HepG2 (cell line): ENCODE measurements around the gene FGF23.

ENCODE experiments used
- DPF2 ChIP-seq: sonication (generic); formaldehyde crosslinking; IDR thresholded peaks from 2 replicates; pipeline ENCODE4 v1.4.0; 2020; ENCODE audit warnings: mild to moderate bottlenecking, low read depth, missing genetic modification reagents, borderline replicate concordance
- EP300 ChIP-seq, 3 experiments: sonication (generic) in 1 of 3; formaldehyde crosslinking in 1 of 3; IDR thresholded peaks; 2 replicates each; pipeline versions ENCODE4 v1.5.1 to v1.6.1; 2011 to 2020; ENCODE audit warnings: low read depth in 2 of 3, low read length in 2 of 3, borderline replicate concordance in 1 of 3, improper control_type of control experiment in 1 of 3, mild to moderate bottlenecking in 1 of 3, missing genetic modification reagents in 1 of 3, moderate library complexity in 1 of 3
- KDM1A ChIP-seq: IDR thresholded peaks from 2 replicates; pipeline ENCODE4 v1.6.1; 2016; ENCODE audit warnings: missing compliant biosample characterization
- NR3C1 ChIP-seq: sonication (generic); formaldehyde crosslinking; IDR thresholded peaks from 2 replicates; pipeline ENCODE4 v1.4.0; 2020; ENCODE audit warnings: missing genetic modification reagents
- PCBP2 ChIP-seq: fragments of 200-400 bp; formaldehyde crosslinking; optimal IDR thresholded peaks from 2 replicates; pipeline ENCODE3; 2018; ENCODE audit warnings: low read length, low read depth; ENCODE audit not compliant: poor library complexity, severe bottlenecking
- SMAD9 ChIP-seq: sonication (generic); formaldehyde crosslinking; IDR thresholded peaks from 2 replicates; pipeline ENCODE4 v1.5.1; 2020; ENCODE audit warnings: mild to moderate bottlenecking, missing genetic modification reagents
- ZMYM4 ChIP-seq: sonication (generic); formaldehyde crosslinking; IDR thresholded peaks from 2 replicates; pipeline ENCODE4 v1.8.1; 2023; ENCODE audit warnings: mild to moderate bottlenecking, missing genetic modification reagents
- ZNF3 ChIP-seq: IDR thresholded peaks from 2 replicates; pipeline ENCODE4 v1.7.0; 2017; ENCODE audit warnings: inconsistent platforms
- ZNF468 ChIP-seq: sonication (generic); formaldehyde crosslinking; IDR thresholded peaks from 2 replicates; pipeline ENCODE4 v1.8.0; 2022; ENCODE audit warnings: mild to moderate bottlenecking, moderate library complexity, missing genetic modification reagents
- TF ChIP-seq, protein P1 (sequence below): sonication (generic); formaldehyde crosslinking; IDR thresholded peaks from 2 replicates; pipeline ENCODE4 v1.4.0; 2020; ENCODE audit warnings: missing genetic modification reagents, borderline replicate concordance
- TF ChIP-seq, protein P2 (sequence below): sonication (generic); formaldehyde crosslinking; conservative IDR thresholded peaks from 2 replicates; pipeline ENCODE4 v1.4.0; 2020; ENCODE audit warnings: missing genetic modification reagents
- TF ChIP-seq, protein P3 (sequence below): sonication (generic); formaldehyde crosslinking; IDR thresholded peaks from 2 replicates; pipeline ENCODE4 v1.4.0; 2020; ENCODE audit warnings: missing genetic modification reagents, borderline replicate concordance

DNA sequence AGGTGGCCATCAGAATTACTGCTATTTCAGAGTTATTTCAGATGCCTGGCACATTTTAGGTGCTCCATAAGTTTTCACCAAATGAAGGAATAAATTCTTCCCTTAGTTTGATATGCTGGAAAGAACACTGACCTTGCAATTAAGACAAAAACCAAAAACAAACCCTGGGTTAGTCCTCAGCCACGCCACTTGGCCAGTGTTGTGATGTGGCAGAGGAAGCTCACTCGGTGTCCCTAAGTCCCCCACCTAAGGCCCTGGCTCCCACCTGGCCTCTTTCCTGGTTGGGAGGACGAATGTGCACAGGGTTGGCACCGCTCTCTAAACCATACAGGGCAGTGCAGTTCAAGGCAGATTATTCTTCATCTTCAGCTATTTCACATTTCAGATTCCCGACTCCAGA, 13.7 kb upstream of the FGF23 start:
- TF ChIP-seq KDM1A (no peak), NR3C1 (CRISPR knock-in tag) (no peak), ZNF468 (CRISPR knock-in tag) (no peak), ZMYM4 (no peak), SMAD9 (CRISPR knock-in tag) (no peak), DPF2 (no peak), EP300 (IDR thresholded peaks at IDR 0.05; ENCODE audit: low read depth in 2 of 2, low read length in 2 of 2) (no peak), EP300 (CRISPR knock-in tag; IDR thresholded peaks at IDR 0.05; ENCODE audit: borderline replicate concordance) (no peak), PCBP2 (no peak), ZNF3 (CRISPR knock-in tag) (no peak)
- TF ChIP-seq, protein P1, sequence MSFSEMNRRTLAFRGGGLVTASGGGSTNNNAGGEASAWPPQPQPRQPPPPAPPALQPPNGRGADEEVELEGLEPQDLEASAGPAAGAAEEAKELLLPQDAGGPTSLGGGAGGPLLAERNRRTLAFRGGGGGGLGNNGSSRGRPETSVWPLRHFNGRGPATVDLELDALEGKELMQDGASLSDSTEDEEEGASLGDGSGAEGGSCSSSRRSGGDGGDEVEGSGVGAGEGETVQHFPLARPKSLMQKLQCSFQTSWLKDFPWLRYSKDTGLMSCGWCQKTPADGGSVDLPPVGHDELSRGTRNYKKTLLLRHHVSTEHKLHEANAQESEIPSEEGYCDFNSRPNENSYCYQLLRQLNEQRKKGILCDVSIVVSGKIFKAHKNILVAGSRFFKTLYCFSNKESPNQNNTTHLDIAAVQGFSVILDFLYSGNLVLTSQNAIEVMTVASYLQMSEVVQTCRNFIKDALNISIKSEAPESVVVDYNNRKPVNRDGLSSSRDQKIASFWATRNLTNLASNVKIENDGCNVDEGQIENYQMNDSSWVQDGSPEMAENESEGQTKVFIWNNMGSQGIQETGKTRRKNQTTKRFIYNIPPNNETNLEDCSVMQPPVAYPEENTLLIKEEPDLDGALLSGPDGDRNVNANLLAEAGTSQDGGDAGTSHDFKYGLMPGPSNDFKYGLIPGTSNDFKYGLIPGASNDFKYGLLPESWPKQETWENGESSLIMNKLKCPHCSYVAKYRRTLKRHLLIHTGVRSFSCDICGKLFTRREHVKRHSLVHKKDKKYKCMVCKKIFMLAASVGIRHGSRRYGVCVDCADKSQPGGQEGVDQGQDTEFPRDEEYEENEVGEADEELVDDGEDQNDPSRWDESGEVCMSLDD (CRISPR knock-in tag): no peak
- TF ChIP-seq, protein P2, sequence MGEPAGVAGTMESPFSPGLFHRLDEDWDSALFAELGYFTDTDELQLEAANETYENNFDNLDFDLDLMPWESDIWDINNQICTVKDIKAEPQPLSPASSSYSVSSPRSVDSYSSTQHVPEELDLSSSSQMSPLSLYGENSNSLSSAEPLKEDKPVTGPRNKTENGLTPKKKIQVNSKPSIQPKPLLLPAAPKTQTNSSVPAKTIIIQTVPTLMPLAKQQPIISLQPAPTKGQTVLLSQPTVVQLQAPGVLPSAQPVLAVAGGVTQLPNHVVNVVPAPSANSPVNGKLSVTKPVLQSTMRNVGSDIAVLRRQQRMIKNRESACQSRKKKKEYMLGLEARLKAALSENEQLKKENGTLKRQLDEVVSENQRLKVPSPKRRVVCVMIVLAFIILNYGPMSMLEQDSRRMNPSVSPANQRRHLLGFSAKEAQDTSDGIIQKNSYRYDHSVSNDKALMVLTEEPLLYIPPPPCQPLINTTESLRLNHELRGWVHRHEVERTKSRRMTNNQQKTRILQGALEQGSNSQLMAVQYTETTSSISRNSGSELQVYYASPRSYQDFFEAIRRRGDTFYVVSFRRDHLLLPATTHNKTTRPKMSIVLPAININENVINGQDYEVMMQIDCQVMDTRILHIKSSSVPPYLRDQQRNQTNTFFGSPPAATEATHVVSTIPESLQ (CRISPR knock-in tag): no peak
- TF ChIP-seq, protein P3, sequence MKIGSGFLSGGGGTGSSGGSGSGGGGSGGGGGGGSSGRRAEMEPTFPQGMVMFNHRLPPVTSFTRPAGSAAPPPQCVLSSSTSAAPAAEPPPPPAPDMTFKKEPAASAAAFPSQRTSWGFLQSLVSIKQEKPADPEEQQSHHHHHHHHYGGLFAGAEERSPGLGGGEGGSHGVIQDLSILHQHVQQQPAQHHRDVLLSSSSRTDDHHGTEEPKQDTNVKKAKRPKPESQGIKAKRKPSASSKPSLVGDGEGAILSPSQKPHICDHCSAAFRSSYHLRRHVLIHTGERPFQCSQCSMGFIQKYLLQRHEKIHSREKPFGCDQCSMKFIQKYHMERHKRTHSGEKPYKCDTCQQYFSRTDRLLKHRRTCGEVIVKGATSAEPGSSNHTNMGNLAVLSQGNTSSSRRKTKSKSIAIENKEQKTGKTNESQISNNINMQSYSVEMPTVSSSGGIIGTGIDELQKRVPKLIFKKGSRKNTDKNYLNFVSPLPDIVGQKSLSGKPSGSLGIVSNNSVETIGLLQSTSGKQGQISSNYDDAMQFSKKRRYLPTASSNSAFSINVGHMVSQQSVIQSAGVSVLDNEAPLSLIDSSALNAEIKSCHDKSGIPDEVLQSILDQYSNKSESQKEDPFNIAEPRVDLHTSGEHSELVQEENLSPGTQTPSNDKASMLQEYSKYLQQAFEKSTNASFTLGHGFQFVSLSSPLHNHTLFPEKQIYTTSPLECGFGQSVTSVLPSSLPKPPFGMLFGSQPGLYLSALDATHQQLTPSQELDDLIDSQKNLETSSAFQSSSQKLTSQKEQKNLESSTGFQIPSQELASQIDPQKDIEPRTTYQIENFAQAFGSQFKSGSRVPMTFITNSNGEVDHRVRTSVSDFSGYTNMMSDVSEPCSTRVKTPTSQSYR (CRISPR knock-in tag): no peak
